H54 (cell line): Measurements from ENCODE around the gene BAX.
"Not testable (repeated sequence)": the region's sequence is repeated elsewhere in the genome, so short reads cannot be mapped to it uniquely, and the experiment has no call there.

Experiments used
- DNase-seq: peaks from one replicate; pipeline ENCODE4 v3.0.0; 2011; ENCODE audit warnings: low spot score, mixed read lengths; ENCODE audit not compliant: insufficient read length
- FAIRE-seq: peaks from 3 replicates; lab custom pipeline; 2011; peaks lifted over from hg19 to GRCh38; lab: Jason Lieb, UNC
- POLR2A ChIP-seq: IDR thresholded peaks from 2 replicates; pipeline ENCODE4 v1.6.1; 2011; ENCODE audit warnings: low read depth, mild to moderate bottlenecking, low read length

BAX gene

GRCh38 chr19:48954595-48955307 is at the start of gene BAX:
Gene BAX (plus strand): TSS chr19:48954875. CDS start chr19:48954929, 54 bp downstream.
- FAIRE-seq, result peak; percentile 73
- DNase-seq, result peak; percentile 87
- peak; percentile 25; the same call in 1 of the 2 replicates for TF ChIP-seq POLR2A

DNA sequence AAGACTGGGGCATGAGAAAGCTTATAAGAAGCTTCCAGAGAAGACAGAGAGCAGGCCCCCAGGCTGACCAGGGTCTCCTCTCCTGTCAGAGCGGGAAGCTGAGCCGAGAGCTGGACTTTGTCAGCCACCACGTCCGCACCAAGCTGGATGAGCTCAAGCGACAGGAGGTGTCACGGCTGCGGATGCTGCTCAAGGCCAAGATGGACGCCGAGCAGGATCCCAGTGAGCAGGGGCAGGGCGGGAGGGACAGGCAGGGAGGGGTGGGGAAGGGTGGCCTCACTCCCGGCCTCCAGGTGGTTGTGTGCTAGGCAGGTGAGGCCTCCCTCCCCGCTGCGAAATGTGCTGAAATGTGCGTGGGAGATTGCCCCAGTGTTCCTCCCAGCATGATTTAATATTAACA is 49.0 kb upstream of the BAX start:
- DNase-seq (no peak), FAIRE-seq (no peak)
- no peak for TF ChIP-seq POLR2A

DNA sequence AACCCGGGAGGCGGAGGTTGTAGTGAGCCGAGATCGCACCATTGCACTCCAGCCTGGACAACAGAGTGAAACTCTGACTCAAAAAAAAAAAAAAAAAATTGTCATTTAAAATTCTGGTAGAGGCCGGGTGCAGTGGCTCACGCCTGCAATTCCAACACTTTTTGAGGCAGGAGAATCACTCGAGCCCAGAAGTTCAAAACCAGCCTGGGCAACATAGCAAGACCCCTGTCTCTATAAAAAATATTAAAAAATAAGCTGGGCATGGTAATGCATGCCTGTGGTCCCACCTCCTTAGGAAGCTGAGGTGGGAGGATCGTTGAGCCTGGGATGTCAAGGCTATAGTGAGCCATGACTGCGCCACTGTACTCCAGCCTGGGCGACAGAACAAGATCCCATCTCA is 48.4 kb upstream of the BAX start:
- no peak for FAIRE-seq

GRCh38 chr19:48907671-48908070 is 47.0 kb upstream of the BAX start:
- no peak for FAIRE-seq

More for the DNA sequence above, 48.4 kb upstream of the BAX start:
- DNase-seq, result no peak
- TF ChIP-seq POLR2A, result no peak

GRCh38 chr19:48909424-48910077 is 45.1 kb upstream of the BAX start:
- DNase-seq, FAIRE-seq: not testable (repeated sequence)

More at GRCh38 chr19:48907671-48908070, 47.0 kb upstream of the BAX start:
- DNase-seq, result no peak
- no peak for TF ChIP-seq POLR2A

GRCh38 chr19:48910803-48911202 is 43.9 kb upstream of the BAX start:
- no peak for TF ChIP-seq POLR2A
- DNase-seq (no peak), FAIRE-seq (no peak)

DNA sequence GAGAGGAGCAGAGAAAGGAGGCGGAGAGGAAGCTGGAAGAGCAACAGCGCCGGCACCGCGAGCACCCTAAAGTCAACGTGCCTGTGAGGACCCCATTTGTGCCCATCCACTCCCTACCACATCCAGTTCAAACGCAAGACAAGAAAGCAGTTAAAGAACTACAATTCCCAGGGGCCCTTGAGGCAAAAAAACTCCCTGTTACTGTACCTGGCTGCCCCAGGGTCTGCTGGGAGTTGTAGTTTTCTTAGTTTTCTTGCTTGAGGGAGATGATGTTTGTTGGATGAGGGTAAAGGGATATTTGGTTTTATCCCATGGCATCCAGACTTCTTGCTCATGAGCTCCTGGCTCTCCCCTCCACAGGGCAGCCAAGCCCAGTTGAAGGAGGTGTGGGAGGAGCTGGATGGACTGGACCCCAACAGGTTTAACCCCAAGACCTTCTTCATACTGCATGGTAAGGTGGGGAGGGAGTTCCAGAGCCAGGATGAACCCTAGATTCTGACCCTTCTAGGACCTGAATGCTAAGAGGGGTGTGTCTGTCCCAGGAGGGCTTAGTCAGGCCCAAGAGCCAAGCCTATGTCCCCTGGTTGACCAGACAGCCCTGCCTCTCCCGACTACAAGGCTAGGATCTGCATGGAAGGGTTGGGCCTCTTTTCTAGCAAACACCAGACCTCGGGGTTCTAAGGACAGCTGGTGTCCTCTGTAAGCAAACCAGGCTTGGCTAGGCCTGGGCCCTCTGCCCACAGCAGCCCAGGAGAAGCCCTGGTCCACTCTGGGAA is 41.4 kb upstream of the BAX start:
- DNase-seq (no peak), FAIRE-seq (no peak)
- TF ChIP-seq POLR2A, result no peak

- FAIRE-seq (no peak), DNase-seq (no peak)
- no peak for TF ChIP-seq POLR2A
Measured at GRCh38 chr19:48914181-48914580, 40.5 kb upstream of the BAX start.

- DNase-seq (no peak), FAIRE-seq (no peak)
- no peak for TF ChIP-seq POLR2A
Measured at GRCh38 chr19:48915757-48916156, 38.9 kb upstream of the BAX start.

DNA sequence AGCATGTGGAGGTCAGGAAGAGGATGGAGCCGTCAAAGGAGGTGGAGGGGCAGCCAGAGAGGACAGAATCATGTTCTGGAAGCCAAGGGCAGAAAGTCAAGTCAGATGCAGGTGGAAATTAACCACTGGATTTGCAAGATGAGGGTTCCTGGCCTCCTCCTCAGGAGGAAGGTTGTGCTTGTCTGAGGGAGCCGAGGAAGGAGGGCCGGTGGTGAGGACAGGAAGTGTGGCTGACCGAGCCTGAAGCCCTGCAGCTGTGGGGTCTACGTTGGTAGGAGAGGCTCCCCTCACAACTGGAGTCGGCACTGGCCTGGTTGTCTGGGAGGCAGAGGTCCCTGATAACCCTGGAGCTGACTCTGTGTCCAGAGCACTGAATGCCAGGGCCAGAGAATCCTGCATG is 36.6 kb upstream of the BAX start:
- no peak for TF ChIP-seq POLR2A
- DNase-seq (no peak), FAIRE-seq (no peak)

- FAIRE-seq (no peak), DNase-seq (no peak)
- no peak for TF ChIP-seq POLR2A
Measured at GRCh38 chr19:48918801-48919247, 35.9 kb upstream of the BAX start.

DNA sequence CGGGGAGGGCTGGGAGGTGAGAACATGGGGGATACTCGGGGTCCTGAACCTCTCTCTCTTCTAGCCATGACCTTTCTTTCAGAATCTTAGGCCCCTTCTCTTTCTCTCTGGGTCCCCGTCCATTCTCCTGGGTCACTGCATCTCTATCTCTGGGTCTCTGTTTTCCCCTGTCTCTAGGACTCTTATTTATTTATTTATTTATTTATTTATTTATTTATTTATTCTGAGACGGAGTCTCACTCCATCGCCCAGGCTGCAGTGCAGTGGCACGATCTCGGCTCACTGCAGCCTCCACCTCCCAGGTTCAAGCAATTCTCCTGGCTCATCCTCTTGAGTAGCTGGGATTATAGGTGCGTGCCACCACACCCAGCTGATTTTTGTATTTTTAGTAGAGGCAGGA is 35.4 kb upstream of the BAX start:
- FAIRE-seq, DNase-seq: not testable (repeated sequence)

DNA sequence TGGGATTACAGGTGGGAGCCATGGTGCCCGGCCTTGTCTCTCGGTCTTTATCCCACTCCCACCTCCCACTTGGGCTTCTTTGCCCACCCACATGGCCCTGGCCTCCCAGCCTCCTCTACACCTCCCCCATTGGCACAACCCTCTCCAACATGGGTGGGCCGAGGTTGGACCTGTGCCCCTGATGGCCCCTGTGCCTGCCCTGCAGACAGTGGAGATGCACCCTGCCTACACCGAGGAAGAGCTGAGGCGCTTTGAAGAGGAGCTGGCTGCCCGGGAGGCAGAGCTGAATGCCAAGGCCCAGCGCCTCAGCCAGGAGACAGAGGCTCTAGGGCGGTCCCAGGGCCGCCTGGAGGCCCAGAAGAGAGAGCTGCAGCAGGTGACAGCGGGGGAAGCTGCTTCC is 33.7 kb upstream of the BAX start:
- no peak for TF ChIP-seq POLR2A
- no peak for FAIRE-seq
- DNase-seq, result no peak

DNA sequence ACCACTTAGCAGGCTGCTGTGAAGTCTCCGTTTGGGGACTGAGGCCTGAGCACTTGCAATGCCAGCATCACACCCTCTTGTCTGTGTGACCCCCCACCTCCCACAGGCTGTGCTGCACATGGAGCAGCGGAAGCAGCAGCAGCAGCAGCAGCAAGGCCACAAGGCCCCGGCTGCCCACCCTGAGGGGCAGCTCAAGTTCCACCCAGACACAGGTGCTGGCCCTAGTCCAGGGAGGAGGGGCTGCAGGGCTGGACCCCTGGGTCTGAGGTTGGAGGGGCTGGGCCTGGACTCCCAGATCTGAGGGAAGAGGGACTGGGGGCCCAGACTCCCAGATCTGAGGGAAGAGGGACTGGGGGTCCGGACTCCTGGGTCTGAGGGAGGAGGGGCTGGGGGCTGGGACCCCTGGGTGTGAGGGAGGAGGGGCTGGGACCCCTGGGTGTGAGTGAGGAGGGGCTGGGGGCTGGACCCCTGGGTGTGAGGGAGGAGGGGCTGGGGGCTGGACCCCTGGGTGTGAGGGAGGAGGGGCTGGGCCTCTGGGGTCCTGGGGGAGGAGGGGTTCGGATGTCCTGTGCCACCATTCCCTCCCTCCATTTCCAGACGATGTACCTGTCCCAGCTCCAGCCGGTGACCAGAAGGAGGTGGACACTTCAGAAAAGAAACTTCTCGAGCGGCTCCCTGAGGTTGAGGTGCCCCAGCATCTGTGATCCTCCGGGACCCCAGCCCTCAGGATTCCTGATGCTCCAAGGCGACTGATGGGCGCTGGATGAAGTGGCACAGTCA is 32.8 kb upstream of the BAX start:
- no peak for TF ChIP-seq POLR2A
- FAIRE-seq, result no peak
- no peak for DNase-seq
